HCEC 1CT (cell line): ENCODE measurements around the gene TMEM42.

Source experiments
- DNase-seq: peaks from one replicate; pipeline ENCODE4 v3.0.0-alpha.2; 2017

Gene TMEM42

GRCh38 chr3:44914936-44915335 is 53.2 kb downstream of the TMEM42 start:
- DNase-seq = peak; percentile 33
